ENCODE data around the gene MMP24.

Gene MMP24

DNA sequence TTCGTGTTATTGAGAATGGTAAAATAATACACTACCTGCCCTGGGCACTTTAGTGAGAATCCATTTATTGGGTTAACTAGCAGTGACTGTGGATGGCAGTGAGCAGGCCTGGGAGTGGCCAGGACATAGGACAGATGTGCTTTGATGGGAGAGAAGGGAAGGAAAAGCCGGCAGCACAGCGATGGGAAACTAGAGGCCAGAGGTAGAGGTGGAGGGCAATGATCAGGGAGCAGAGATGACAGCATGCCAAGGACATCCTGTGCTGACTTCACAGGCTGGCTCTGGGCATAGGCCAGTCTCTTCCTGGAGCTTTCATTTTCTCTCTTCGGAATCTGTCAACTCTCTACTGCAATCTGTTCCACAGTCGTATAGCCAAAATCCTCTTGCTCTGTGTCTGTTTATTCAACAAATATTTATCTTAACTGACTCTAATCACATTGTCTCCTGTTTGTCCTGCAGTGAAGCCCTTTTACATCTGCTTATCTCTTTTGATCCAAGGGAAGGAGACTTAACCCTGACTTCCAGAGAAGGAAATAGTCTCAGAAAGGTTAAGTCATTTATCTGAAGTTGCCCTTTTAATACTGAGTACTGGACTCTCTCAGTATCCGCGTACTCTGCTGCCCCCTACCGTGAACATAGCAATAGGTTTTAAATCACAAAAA, 18.4 kb upstream of the MMP24 start:
- Histone ChIP-seq H3K4me1 (no peaks in the 10 kb centered on the region), H3K36me3 (no peaks in the 10 kb centered on the region; a peak in 2 of 22 replicates), H3K4me2 (no peak overlapping the region), H3K4me3 (no peak overlapping the region), H3K9me3 (replicated peaks in 1 of 11) (no peaks in the 10 kb centered on the region; a peak in 2 of 22 replicates), H3K27ac (no peak overlapping the region), H3K27me3 (no peaks in the 10 kb centered on the region), H3K9ac (no peak overlapping the region), H4K20me1 (no peaks in the 10 kb centered on the region)
- no peak for TF ChIP-seq Cebpa-rat (IDR thresholded peaks at IDR 0.05)

DNA sequence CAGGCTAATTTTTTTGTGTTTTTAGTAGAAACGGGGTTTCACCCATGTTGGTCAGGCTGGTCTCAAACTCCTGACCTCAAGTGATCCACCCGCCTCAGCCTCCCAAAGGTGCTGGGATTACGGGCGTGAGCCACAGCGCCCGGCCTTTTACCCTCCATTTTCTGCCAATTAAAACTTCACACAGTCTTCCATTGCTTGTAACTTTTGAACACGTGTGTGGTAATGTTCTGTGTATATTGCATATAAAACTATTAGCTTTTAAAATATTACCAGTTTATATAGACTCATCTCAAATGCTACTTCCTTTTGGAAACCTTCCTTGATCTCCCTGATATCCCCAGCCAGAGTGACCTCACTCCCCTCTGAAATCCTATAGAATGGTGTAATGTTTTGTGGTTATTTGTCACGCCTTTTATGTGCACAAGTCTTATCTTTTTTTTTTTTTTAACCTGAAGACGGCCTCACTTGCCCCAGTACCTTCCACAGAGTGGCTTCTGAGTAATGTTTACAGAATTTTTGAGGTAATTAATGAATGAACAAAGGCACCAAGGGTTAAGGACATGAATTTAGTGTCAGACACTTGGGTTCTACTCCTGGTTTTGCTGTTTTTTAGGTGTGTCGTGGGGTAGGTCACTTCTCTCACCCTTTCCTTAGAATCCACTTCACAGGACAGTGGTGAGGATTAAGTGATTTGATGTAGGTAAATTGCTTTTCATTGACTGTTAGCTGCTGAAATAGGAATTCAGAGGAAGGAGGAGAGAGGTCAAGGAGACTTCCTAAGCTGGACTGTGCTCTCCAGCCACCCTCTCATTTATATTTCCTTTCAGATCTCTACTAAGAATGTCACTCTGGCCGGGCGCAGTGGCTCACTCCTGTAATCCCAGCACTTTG, 11.2 kb upstream of the MMP24 start:
- H3K36me3 ChIP-seq: peaks cover 0 to 6% (median 0%) of the 10 kb centered on the region in 11 experiments; a peak in 5 of 22 replicates
- no peak overlapping the region for H3K27ac ChIP-seq
- no peaks in the 10 kb centered on the region for H3K9me3 ChIP-seq (replicated peaks in 1 of 11)
- H3K4me1 ChIP-seq: no peaks in the 10 kb centered on the region
- no peak overlapping the region for H3K4me2 ChIP-seq
- no peaks in the 10 kb centered on the region for H3K27me3 ChIP-seq
- no peak overlapping the region for H3K4me3 ChIP-seq
- TF ChIP-seq Cebpa-rat (IDR thresholded peaks at IDR 0.05): no peak
- no peaks in the 10 kb centered on the region for H4K20me1 ChIP-seq
- H3K9ac ChIP-seq: no peak overlapping the region

DNA sequence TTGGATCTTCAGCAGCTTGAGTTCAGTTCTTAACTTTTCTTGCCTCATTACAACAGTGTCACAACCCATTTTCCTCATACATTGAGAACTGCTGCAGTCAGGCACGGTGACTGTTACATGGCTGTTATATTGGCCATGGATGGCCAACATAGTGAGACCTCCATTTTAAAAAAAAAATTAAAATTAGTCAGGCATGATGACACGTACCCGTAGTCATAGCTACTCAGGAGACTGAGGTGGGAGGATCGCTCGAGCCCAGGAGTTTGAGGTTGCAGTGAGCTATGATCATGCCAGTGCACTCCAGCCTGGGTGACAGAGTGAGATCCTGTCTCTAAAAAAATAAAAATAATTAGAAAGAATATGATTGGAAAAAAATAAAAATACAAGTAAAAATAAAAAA, 9.9 kb upstream of the MMP24 start:
- Histone ChIP-seq H3K9me3 (replicated peaks in 1 of 11) (no peaks in the 10 kb centered on the region), H3K4me1 (no peaks in the 10 kb centered on the region), H3K4me3 (no peak overlapping the region), H3K4me2 (no peak overlapping the region), H3K9ac (no peak overlapping the region), H3K36me3 (peaks cover 0 to 6% (median 0%) of the 10 kb centered on the region in 11 experiments; a peak in 5 of 22 replicates), H3K27me3 (no peaks in the 10 kb centered on the region), H3K27ac (no peak overlapping the region), H4K20me1 (no peaks in the 10 kb centered on the region)
- TF ChIP-seq Cebpa-rat (IDR thresholded peaks at IDR 0.05): no peak

DNA sequence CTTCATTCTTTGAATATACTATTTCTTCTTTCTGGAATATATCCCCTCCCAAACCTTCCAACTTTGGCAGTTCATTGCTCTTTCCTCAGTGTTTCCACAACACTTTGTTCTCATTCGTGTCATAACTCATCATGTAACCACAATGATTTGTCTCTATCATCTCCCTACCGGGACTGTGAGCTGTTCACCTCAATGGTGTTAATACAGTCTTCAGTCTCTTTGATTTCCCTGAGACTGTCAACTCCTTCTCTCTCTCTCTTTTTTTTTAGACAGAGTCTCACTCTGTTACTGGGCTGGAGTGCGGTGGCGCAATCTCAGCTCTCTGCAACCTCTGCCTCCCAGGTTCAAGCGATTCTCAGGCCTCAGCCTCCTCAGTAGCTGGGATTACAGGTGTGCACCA, 2.5 kb upstream of the MMP24 start:
- Histone ChIP-seq H4K20me1 (peaks cover 6 to 47% (median 23%) of the 10 kb centered on the region in 11 experiments; a peak in 16 of 22 replicates), H3K9me3 (replicated peaks in 1 of 11) (peaks cover 0 to 13% (median 6%) of the 10 kb centered on the region in 11 experiments; a peak in 12 of 22 replicates), H3K4me2 (no peak overlapping the region), H3K27me3 (peaks cover 52 to 57% (median 55%) of the 10 kb centered on the region in 11 experiments), H3K4me3 (no peak overlapping the region), H3K4me1 (0 out of 20 replicates have a peak, but pooled peaks cover 0 to 5% (median 0%) of the 10 kb centered on the region in 10 experiments), H3K9ac (no peak overlapping the region), H3K27ac (no peak overlapping the region), H3K36me3 (peaks cover 0 to 10% (median 0%) of the 10 kb centered on the region in 11 experiments; a peak in 2 of 22 replicates)
- no peak for TF ChIP-seq Cebpa-rat (IDR thresholded peaks at IDR 0.05)

DNA sequence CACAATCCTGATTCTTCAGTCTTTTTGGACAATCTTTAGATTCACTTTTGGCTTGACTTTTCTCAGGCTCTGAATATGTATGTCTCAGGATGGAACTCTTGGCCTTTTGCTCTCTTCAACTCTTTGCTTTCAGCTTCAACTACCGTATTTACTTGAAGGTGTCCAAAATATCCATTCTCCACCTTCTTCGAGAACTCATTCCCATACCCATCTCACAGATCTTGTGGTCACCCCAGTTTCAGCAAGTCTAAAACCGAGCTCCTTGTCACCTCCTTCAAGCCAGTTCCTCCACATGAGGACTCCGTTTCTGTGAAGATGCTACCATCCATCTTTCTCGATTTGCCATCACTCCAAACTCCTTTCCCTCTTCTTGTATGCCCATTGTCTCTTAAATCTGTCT, 2.0 kb upstream of the MMP24 start:
- H3K36me3 ChIP-seq: peaks cover 0 to 10% (median 0%) of the 10 kb centered on the region in 11 experiments; a peak in 2 of 22 replicates
- peaks cover 57 to 63% (median 61%) of the 10 kb centered on the region in 11 experiments for H3K27me3 ChIP-seq
- H3K9ac ChIP-seq: no peak overlapping the region
- no peak overlapping the region for H3K4me2 ChIP-seq
- H3K4me3 ChIP-seq: no peak overlapping the region
- H3K27ac ChIP-seq: no peak overlapping the region
- H3K9me3 ChIP-seq (replicated peaks in 1 of 11): peaks cover 0 to 13% (median 6%) of the 10 kb centered on the region in 11 experiments; a peak in 12 of 22 replicates
- H3K4me1 ChIP-seq: 0 out of 20 replicates have a peak, but pooled peaks cover 0 to 5% (median 0%) of the 10 kb centered on the region in 10 experiments
- no peak for TF ChIP-seq Cebpa-rat (IDR thresholded peaks at IDR 0.05)
- peaks cover 6 to 50% (median 23%) of the 10 kb centered on the region in 11 experiments; a peak in 16 of 22 replicates for H4K20me1 ChIP-seq

DNA sequence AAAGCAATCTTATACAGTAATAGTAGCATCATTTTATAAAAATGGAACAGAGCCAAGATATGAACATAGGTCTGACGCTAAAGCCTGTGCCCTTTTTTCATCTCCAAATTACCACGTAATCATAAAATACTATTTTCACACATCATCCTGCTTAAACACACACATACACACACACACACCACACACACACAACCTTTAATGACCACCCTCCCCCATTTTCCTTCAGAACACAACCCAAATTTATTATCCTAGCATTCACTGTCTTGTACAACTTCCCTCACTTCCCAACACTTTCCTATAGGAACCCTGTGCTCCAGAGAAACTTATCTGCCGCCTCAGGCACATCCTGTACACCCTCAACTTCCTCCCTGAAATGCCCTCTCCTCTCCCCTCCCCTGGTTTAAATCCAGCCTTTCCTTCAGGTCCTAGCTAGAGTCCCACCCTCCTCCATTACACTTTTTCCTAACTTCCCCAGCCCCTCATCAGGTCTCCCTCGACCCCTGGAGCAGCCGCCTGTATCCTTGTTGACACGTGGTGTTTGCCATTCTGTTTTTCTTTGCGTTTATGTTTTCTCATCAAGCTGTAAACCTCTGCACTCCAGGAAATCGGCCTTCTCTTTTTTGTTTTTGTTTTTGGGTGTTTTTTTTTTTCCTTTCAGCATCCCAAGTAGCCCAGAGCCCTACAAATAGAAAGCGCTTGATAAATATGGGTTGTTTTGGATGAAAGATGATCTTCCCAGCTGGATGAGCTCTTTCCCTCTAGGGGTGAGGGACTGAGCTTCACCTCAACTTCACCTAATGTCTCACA, 968 bp upstream of the MMP24 start:
- Histone ChIP-seq H3K36me3 (peaks cover 0 to 13% (median 0%) of the 10 kb centered on the region in 11 experiments; a peak in 2 of 22 replicates), H3K9ac (no peak overlapping the region), H3K4me3 (peak overlapping the region in 2 of 10 experiments; percentile 40 to 46; a peak in 1 of 20 replicates), H4K20me1 (peaks cover 6 to 51% (median 23%) of the 10 kb centered on the region in 11 experiments; a peak in 16 of 22 replicates), H3K27me3 (peaks cover 57 to 70% (median 65%) of the 10 kb centered on the region in 11 experiments), H3K4me2 (0 out of 22 replicates have a peak overlapping the region, but pooled peaks of 1 of the 11 experiments have one; percentile 68), H3K9me3 (replicated peaks in 1 of 11) (peaks cover 0 to 13% (median 6%) of the 10 kb centered on the region in 11 experiments; a peak in 12 of 22 replicates), H3K4me1 (0 out of 20 replicates have a peak, but pooled peaks cover 0 to 5% (median 0%) of the 10 kb centered on the region in 10 experiments), H3K27ac (no peak overlapping the region)
- no peak for TF ChIP-seq Cebpa-rat (IDR thresholded peaks at IDR 0.05)

DNA sequence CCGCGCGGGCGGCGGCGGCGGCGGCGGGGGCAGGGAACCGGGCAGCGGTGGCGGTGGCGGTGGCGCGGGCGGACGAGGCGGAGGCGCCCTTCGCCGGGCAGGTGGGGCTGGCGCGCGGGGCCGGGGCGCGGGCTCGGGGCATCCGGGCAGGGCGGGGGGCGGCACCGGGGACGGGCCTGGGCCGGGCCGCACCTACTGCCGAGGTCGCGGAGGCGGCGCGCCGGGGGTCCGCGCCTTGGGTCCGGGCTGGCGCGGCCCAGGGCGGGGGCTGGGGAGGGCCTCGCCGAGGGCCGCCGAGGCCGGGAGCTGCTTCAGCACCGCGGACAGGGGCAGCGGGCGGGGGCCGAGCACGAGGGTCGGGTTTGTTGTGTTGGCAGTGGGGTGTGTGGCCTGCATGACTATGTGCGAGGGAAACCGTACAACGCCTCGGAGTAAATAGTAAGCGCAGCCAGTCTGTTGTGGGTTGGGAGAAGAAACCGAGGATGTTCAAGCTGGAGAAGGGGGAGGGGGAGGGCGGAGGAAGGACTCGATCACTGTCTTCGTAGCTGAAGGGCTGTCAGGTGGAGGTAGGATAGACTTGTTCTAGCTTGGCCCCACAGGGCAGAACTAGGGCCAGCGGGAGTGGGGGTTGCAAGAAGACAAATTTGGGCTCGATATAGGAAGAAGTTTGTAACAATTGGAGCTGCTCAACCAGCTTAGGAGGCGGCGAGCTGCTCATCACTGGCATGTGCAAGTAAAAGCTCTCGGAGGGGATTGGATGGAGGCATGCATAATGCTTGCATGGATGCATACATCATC, 593 bp downstream of the MMP24 start:
- no peak overlapping the region for H3K27ac ChIP-seq
- peak overlapping the region; percentile 4 to 64 (median 43); a peak in 16 of 20 replicates for H3K4me3 ChIP-seq
- TF ChIP-seq Cebpa-rat (IDR thresholded peaks at IDR 0.05): no peak
- peak overlapping the region; percentile 37 to 70 (median 60); a peak in 19 of 22 replicates for H3K4me2 ChIP-seq
- 0 out of 20 replicates have a peak, but pooled peaks cover 0 to 5% (median 0%) of the 10 kb centered on the region in 10 experiments for H3K4me1 ChIP-seq
- H3K27me3 ChIP-seq: peaks cover 57 to 76% (median 65%) of the 10 kb centered on the region in 11 experiments
- peaks cover 0 to 13% (median 6%) of the 10 kb centered on the region in 11 experiments; a peak in 12 of 22 replicates for H3K9me3 ChIP-seq (replicated peaks in 1 of 11)
- H3K36me3 ChIP-seq: peaks cover 0 to 20% (median 0%) of the 10 kb centered on the region in 11 experiments; a peak in 2 of 22 replicates
- H4K20me1 ChIP-seq: peaks cover 6 to 51% (median 23%) of the 10 kb centered on the region in 11 experiments; a peak in 16 of 22 replicates
- H3K9ac ChIP-seq: no peak overlapping the region
